Measurements from ENCODE around the gene PSMB11.

PSMB11 gene

GRCh38 chr14:23044840-23045239, 2.8 kb downstream of the PSMB11 start:
- DNase-seq: no peak

DNA sequence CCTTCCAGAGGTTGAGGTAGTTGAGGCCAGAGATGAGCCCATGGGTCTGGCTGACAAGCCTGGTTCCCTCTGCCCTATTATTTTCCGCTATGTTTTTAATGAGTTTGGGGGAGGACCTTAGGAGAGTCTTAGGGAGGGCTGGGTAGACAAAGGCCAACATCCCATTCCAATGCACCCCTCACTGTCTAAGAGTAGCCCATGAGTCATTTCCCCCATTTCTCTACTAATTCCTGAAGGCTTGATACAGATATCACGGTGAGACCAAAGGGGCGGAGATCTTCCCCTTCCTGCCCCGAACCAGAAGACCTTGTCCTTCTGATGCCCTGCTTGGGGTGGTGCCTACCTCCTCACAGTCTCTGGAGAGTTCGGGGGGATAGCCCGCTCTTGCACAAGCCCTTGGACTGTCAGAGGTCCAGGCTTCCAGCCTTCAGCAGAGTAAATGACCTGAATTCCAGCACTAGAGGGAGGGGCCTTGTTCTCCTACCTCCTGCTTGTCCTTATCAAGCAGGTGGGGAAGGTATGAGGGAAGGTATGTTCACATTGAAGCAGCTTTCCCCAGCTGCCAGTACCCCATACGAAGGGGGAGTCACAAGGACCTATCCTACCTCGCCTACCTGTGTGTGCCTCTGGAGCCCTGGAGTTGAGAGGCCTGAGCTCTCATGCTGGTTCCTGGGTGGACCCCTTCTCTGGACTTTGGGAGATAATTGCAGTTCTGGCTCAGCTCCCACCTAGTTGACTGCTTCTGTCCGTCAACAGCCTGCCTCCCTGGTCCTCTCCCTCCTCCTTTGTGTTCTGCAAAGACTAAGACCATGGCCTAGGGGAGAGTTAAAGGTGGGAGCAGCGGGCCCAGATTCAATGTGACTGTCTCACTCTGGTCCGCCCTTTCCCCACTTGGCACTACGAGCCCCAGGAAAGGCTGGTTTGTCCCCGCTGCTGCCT, 3.7 kb downstream of the PSMB11 start:
- DNase-seq: no peak

DNA sequence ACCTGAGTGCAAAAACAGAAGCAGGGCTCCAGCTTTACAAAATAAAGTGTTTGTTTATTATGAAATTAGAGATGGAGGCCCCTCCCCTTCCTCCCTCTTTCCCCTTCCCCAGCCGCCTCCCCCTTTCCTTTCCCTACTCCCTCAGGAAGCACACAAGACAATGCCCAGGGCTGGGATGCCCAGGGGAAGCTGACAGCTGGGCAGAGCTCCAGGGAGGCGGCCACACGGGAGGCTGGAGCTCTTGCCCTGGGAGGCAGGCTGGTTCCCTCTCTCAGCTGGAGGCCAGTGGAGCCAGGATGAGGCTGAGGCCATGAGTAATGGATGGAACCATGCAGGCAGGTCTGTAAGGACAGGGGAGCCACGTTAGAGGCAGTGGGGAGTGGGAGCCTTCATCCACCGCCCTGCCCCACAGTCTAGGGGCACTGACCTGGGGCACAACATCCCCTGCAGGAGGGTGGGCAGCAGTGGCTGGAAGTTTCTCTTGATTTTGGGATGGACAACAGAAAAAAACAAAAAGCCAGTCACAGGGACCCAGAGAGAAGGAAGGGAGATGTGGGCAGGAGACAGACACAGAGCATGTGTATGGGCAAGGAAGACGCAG, 5.1 kb downstream of the PSMB11 start:
- no peak for DNase-seq

DNA sequence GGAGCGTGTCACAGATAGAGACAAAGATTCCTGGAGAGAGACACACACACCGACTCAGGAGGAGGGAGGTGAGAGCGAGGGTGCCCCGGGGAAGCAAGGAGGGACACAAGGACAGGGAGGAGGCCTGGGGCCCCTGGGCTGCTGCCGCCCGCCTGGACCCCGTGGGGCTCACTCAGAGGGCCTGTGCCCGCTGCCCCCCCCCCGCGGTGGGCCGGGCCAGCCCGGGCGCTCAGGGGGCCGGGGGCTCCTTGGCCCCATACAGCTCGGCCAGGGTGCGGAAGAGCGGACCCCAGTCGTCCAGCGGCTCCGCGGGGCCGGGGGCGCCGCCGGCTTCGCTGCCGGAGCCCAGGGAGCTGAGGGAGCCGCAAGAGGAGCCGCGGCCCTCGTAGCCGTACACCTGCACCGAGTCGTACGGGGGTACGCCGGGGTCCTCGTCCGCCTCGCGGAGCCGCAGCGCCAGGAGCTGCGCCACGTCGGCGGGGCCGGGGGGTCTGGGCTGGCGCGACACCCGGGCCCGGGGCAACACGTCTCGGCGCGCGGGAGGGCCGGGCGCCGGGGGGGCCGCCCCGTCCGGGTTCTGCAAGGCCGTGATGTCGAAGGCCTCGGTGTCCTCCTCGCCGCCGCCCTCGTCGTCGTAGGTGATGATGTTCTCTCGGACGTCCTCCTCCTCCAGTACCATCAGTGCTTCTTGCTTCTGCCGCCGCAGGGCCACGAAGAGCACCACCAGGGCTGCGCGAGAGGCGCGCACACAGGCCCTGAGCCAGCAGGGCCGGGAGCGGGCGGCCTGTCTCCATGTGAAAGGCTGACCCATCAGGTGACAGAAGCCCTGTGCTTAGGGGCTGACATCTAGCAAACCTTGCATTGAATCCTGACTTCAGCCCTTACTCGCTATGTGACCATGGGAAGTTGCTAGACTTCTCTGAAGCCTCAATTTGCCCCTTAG, 6.0 kb downstream of the PSMB11 start:
- no peak for DNase-seq

GRCh38 chr14:23049011-23049410, 7.0 kb downstream of the PSMB11 start:
- no peak for DNase-seq

DNA sequence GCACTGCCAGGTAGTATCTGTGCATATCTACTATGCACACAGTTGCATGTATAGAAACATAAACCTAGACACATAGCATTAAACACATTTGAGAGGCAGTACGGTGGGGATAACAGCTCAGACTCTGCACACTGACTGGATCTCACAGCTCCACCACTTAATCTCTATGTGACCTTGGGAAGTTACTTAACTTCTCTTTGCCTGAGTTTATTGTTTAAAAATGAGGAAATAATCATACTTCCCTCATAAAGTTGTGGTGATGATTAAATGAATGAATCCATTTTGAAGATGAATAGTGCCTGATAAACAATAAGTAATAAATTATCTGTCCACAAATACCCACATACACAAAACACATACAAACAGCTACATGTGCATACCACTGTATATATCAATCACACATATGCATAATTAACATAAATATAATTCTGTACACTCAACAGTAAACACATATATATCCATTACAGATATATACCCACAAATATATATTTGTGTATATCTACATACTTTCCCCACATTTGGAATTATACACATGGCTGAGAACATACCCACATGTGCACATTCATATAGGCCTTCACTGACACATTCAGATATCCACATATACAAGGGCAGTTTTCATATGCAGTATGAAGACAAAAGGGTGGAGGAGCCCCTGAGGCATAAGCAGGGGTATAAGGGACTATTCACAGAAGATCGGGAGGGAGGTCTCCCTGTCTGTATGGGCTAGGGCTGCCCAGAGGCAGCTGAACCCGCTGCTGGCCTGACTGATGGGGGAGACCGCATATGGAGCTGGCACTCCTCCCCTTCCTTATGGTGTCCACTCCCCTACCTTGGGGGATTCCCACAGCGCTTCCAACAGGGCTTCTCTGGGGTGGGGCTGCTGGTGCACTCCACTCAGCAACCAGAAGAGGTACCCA, 9.4 kb downstream of the PSMB11 start:
- DNase-seq: no peak

GRCh38 chr14:23052182-23052623, 10.2 kb downstream of the PSMB11 start:
- no peak for DNase-seq

DNA sequence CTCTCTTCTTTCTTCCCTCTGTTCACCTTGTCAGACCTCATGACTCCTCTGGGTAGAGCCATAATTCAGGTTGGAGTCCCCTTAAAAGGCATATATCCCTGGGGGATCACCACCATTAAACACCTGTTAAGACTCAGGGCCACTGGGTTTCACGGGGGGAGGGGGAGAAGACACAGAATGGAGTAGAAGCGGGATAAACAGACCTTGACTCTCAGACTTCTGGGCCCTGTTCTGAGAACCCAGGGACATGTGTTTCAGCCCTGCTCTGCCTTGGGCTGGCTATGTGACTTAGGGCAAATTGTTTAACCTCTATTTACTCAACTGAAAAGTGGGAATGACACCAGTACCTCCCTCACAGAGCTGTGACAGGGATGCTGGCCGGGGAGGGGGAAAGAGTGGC, 10.7 kb downstream of the PSMB11 start:
- DNase-seq: no peak

DNA sequence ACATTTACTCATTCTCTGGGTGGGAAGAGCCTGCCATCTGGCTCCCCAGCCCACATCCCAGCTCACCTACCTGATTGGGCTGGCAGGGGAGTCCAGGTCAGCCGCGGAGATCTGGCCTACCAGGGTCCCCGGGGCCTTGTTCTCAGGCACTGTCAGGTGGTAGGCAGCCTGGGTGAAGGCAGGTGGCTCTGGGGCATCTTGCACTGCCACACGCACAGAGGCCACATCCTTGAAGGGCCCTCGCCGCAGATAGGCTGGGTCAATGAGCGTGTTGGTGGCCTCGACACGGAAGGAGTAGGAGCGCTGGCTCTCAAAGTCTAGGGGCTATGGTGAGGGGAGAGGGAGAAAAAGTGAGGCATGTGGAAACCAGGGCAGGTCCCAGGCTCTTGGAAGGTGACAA, 11.4 kb downstream of the PSMB11 start:
- no peak for DNase-seq

GRCh38 chr14:23054000-23054811, 12.2 kb downstream of the PSMB11 start:
- DNase-seq: peak in 1 of 2 donors; percentile 34

GRCh38 chr14:23055147-23055550, 13.1 kb downstream of the PSMB11 start:
- no peak for DNase-seq

GRCh38 chr14:23055621-23056144, 13.7 kb downstream of the PSMB11 start:
- no peak for DNase-seq

DNA sequence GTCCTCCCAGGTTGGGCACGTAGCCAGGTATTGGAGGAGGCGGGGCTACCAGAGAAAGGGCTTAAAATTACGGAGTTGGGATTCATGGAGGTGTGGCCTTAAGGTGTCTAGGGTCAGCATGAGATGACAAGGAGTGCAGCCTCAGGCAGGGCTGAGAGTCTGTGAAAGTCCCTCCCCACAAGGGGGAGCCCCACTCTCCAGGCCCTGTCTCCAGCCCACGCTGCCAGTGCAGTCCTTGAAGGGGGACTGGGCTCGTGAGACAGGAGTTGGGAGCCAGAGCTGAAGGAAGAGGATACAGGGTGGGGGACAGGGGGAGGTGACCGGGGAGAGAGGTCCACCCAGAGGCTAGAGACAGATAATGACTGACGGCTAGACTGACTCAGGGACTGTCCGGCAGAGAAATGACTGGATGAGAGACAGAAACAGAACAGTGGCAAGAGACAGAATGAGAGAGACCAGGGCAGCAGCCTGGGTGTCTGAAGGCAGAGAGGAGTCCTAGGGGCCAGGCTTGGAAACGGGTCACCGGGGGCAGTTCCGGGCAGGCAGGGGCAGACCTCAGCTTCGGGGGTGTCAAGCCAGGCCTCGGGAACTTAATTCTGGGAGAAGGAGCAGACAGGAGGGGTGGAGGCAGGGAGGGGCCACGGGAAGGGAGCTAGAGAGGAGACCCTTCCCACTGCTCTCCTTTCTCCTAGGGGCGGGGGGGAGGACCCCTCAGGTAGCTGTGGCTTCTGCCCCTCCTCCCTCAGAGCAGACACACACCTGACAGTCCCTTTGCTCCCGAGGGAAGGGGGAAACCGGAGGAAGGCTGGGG, 14.3 kb downstream of the PSMB11 start:
- peak; percentile 49 to 62 for DNase-seq

DNA sequence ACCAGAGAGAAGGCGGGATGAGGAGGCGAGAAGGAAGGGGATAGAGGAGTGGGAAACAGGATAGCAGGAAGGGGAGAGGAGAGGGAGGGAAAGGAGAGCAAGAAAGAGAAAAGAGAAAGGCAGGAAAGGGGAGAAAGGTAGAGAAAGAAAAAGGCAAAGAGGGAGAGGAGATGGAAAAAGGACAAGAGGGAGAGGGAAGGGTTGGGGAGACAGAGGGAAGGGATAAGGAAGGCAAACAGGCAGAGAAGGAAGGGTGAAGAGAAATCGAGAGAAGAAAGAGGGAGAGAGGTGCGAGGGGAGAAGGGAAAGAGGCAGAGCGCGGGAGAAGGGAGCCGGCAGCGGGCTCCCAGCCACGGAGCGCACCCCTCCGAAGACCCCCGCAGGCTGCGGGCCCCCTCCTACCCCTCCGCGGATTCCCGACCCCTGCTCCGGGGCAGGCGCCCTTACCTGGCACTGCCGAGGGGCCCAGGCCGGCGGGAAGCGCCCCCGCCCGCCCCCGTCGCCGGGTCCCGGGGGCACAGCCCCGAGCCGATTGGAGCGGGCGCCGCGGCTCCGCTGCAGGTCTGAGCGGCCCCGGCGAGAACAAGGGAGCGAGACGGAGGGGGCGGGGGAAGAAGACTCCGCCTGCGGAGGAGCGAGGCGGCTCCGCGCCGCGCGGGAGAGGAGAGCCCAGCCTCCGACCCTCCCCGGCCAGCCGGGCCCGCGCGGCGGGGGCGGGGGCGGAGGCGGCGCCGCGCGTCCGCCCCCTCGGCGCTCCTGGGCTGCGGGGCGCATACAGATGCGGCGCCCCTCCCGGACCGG, 15.1 kb downstream of the PSMB11 start, which contains the start of gene CDH24:
CDH24 (minus strand) TSS at position 565 of the 801 bp plus-strand sequence. CDS start 1,787 bp downstream, outside the sequence.
- peak; percentile 52 to 54 for DNase-seq

DNA sequence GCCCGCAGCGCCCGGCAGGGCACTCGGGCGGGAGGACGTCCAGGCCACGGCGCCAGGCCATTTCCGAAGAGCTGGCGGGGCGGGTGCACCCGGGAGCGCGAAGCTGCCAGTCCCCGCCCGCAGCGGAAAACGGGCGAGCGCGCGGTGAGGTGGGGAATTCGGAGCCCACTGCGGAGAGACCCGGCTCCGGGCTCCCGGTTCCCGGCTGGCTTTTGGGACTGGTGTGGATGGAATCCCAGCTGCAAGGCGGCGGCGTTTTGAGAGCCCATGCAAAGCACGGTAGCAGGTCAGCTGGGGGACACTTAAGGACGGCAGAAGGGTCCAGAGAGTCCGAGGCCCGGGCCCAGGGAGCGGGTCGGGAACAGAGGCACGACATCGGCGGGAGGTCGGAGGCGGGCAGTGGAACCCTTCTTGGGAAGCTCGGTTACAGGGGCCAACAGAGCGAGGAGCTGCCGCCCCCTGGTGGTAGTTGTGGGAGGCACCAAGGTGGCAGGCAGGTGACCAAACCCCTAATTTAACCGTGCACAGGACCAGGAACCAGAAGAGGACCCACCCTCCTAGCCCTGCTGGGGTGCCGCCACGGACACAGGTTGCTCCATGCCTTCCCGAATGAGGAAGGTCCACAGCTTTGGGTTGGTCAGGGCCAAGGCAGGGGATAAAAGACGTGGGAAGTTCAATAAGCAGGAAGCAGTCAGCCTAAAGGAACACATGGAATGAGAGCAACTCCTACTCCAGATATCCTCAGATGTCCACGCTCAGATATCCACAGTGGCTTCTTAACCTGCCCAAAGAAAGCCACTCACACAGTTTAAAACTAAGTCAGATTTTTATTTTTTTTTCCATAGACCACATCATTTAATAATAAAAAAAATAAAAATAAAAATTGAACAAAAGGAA, 16.0 kb downstream of the PSMB11 start:
- DNase-seq: peak; percentile 86 to 90

GRCh38 chr14:23058654-23059504, 16.9 kb downstream of the PSMB11 start:
- no peak for DNase-seq

Measured in stimulated activated CD4-positive, alpha-beta T cell treated with anti-CD3 and anti-CD28 coated beads, Interleukin-2, amount 100 ng/mL, for 48 hours (primary cell).